ENCODE measurements around the gene HOXC11.

- TF ChIP-seq CTCF (IDR thresholded peaks at IDR 0.05; ENCODE audit: low read depth, low read length): no peak
- no peak for TF ChIP-seq POLR2A (IDR thresholded peaks at IDR 0.05; ENCODE audit: extremely low read depth, insufficient read length)
- no peak for TF ChIP-seq MYC (IDR thresholded peaks at IDR 0.05; ENCODE audit: low read depth, low read length)
Measured at GRCh38 chr12:54008260-54008552, 35.3 kb downstream of the HOXC11 start.
